ENCODE data around the gene PRKG2.

DNA sequence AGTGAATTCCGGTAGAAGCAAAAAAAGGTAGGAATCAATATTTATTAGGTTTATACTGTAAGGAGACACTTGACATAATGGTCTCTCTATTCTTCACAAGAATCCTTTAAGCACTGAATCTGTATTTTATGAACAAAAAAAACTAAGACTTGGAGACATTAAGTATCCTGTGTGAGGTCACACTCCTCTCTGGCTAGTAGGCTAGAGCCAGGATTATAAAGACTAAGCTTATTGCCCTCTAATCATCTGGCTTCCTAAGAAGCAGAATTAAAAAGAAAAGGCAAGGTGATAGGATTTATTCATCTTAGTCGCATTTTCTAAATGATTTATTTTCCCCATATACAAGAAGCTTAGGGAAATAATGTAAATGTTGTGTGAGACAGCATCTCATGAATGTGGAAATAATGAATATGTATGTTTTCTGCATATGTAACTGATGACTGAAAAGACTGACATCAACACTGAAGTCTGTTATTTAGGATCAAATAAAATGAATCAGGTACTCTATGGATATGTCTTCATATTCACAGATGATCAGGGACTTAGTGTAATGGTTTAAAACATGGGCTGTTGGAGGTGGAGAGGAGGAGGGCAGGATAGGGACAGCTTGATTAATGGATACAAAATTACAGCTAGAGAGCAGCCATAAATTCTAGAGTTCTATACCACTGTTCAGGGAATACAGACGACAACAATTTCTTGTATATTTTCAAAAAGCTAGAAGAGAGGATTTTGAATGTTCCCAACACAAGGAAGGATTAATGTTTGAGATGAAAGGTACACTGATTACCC lies 30.4 kb upstream of the PRKG2 start:
- TF ChIP-seq POLR2A (IDR thresholded peaks at IDR 0.05; ENCODE audit: low read length) (no peak), GATA1 (IDR thresholded peaks at IDR 0.05; ENCODE audit: low read depth, low read length) (no peak)
